PC-9 (cell line): ENCODE data around the gene OPTN. TPM values are rescaled to one million over a fixed set of nuclear protein-coding genes. Genes with fewer than 3 reads are reported as not detected.

Experiments used
- BruUV-seq: library from RNA; stranded (reverse); fragments of 400-500 nt; replicated peaks from 2 replicates; lab custom pipeline; 2021; lab: Mats Ljungman, UMichigan
- CTCF ChIA-PET: fragments of 300-600 bp; sonication (Branson Sonifier 250); formaldehyde crosslinking; loops from one replicate; lab custom pipeline; 2022; ENCODE audit warnings: antibody characterized with exemption; lab: Charles Lee
- POLR2A ChIA-PET: fragments of 300-600 bp; sonication (Branson Sonifier 250); formaldehyde crosslinking; loops from one replicate; lab custom pipeline; 2022; ENCODE audit warnings: antibody characterized with exemption; ENCODE audit not compliant: unreplicated experiment; lab: Charles Lee
- DNase-seq, 2 experiments: peaks; one replicate each; pipeline versions ENCODE4 v3.0.0 to v3.0.0-alpha.2; 2015 to 2022; ENCODE audit warnings: mixed read lengths in 1 of 2
- H2AFZ ChIP-seq: fragments of 200-600 bp; sonication (generic); 2 replicates; pipeline ENCODE4 v1.8.1; 2017; ENCODE audit warnings: antibody characterized with exemption
- H3F3A ChIP-seq: fragments of 200-600 bp; sonication (generic); 2 replicates; pipeline ENCODE4 v1.8.1; 2017; ENCODE audit warnings: antibody characterized with exemption, mild to moderate bottlenecking, low read depth; ENCODE audit not compliant: insufficient read depth
- H3K27ac ChIP-seq: fragments of 200-600 bp; sonication (generic); 2 replicates; pipeline ENCODE4 v1.6.1; 2016; ENCODE audit warnings: mixed run types
- H3K27me3 ChIP-seq: fragments of 200-600 bp; sonication (generic); 2 replicates; pipeline ENCODE4 v1.6.1; 2016; ENCODE audit warnings: low read depth, mixed run types; ENCODE audit not compliant: insufficient read depth
- H3K36me3 ChIP-seq: fragments of 200-600 bp; sonication (generic); 2 replicates; pipeline ENCODE4 v1.6.1; 2016; ENCODE audit warnings: low read depth, mixed run types
- H3K4me1 ChIP-seq: fragments of 200-600 bp; sonication (generic); replicated peaks from 2 replicates; pipeline ENCODE4 v1.6.1; 2016; ENCODE audit warnings: mixed run types; ENCODE audit not compliant: insufficient read depth
- H3K4me2 ChIP-seq: fragments of 200-600 bp; sonication (generic); 2 replicates; pipeline ENCODE4 v1.6.1; 2017; ENCODE audit warnings: mixed run types
- H3K4me3 ChIP-seq: fragments of 200-600 bp; sonication (generic); 2 replicates; pipeline ENCODE4 v1.6.1; 2016; ENCODE audit warnings: mixed run types
- H3K79me2 ChIP-seq: fragments of 200-600 bp; sonication (generic); 2 replicates; pipeline ENCODE4 v1.6.1; 2017; ENCODE audit warnings: low read depth, mixed run types
- H3K9me2 ChIP-seq: fragments of 200-600 bp; sonication (generic); 2 replicates; pipeline ENCODE4 v1.8.1; 2017; ENCODE audit warnings: mild to moderate bottlenecking; ENCODE audit not compliant: insufficient read depth
- H3K9me3 ChIP-seq: fragments of 200-600 bp; sonication (generic); 2 replicates; pipeline ENCODE4 v1.8.1; 2016; ENCODE audit warnings: low read depth; ENCODE audit not compliant: insufficient read depth
- H4K20me1 ChIP-seq: fragments of 200-600 bp; sonication (generic); 2 replicates; pipeline ENCODE4 v1.8.1; 2017; ENCODE audit not compliant: insufficient read depth
- EZH2 ChIP-seq: fragments of 200-600 bp; sonication (generic); IDR thresholded peaks from 2 replicates; pipeline ENCODE4 v1.8.0; 2017; ENCODE audit warnings: antibody characterized with exemption, low read depth
- intact Hi-C: fragments of 100-400 bp; cut with micrococcal nuclease; formaldehyde crosslinking; loops from one replicate; pipeline ENCODE4 v1.10.0; 2022; ENCODE audit not compliant: unreplicated experiment
- total RNA-seq: library from RNA; stranded (reverse); gene quantifications from 2 replicates; pipeline ENCODE4 v1.2.3, GENCODE V29; 2021
- TF ChIP-seq, protein P1 (sequence below): fragments of 200-600 bp; sonication (generic); conservative IDR thresholded peaks from 2 replicates; pipeline ENCODE4 v1.6.1; 2017; ENCODE audit warnings: mixed run types, antibody characterized with exemption, mild to moderate bottlenecking, moderate library complexity

The OPTN gene
- total RNA-seq, 1 experiment from 2014 or later: 26.6 TPM

- Histone ChIP-seq H4K20me1 (no peaks in the 10 kb centered on the region), H3F3A (peaks cover 17% of the 10 kb centered on the region; the same call in 1 of the 2 replicates), H3K27ac (no peak overlapping the region), H3K36me3 (no peaks in the 10 kb centered on the region), H3K4me2 (peak overlapping the region; percentile 52), H3K4me1 (peaks cover 13% of the 10 kb centered on the region), H3K4me3 (no peak overlapping the region), H3K27me3 (no peaks in the 10 kb centered on the region), H2AFZ (no peak overlapping the region), H3K79me2 (no peaks in the 10 kb centered on the region), H3K9me3 (peaks cover 3% of the 10 kb centered on the region), H3K9me2 (no peaks in the 10 kb centered on the region)
- DNase-seq: peak in 1 of 2 experiments; percentile 77
- CTCF ChIA-PET: no interaction called here
- intact Hi-C loops: no loop called here
- no peak for TF ChIP-seq EZH2
- TF ChIP-seq, protein P1, sequence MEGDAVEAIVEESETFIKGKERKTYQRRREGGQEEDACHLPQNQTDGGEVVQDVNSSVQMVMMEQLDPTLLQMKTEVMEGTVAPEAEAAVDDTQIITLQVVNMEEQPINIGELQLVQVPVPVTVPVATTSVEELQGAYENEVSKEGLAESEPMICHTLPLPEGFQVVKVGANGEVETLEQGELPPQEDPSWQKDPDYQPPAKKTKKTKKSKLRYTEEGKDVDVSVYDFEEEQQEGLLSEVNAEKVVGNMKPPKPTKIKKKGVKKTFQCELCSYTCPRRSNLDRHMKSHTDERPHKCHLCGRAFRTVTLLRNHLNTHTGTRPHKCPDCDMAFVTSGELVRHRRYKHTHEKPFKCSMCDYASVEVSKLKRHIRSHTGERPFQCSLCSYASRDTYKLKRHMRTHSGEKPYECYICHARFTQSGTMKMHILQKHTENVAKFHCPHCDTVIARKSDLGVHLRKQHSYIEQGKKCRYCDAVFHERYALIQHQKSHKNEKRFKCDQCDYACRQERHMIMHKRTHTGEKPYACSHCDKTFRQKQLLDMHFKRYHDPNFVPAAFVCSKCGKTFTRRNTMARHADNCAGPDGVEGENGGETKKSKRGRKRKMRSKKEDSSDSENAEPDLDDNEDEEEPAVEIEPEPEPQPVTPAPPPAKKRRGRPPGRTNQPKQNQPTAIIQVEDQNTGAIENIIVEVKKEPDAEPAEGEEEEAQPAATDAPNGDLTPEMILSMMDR: no peak
- BruUV-seq: no TSS peak
- POLR2A ChIA-PET: no interaction called here
Observed at GRCh38 chr10:13087986-13088618, 11.9 kb upstream of the OPTN start.

GRCh38 chr10:13089345-13089744 lies 10.6 kb upstream of the OPTN start:
- CTCF ChIA-PET: no interaction called here

DNA sequence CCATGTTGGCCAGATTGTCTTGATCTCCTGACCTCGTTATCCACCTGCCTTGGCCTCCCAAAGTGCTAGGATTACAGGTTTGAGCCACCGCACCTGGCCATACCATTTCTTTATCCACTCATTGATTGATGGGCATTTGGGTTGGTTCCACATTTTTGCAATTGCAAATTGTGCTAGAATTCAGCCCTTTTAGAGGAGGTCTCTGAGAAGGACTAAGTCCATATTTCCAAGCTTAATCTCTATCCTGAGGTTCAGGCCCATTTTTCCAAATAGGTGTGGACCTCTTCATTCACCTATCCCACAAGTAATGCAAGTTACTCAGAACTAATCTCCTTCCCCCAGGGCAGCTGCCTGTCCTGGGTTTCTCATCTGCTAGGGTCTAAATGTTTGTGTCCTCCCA lies 9.7 kb upstream of the OPTN start:
- Histone ChIP-seq H3K36me3 (no peaks in the 10 kb centered on the region), H3K4me2 (no peak overlapping the region), H3K4me1 (peaks cover 13% of the 10 kb centered on the region), H3K79me2 (no peaks in the 10 kb centered on the region), H3K9me2 (no peaks in the 10 kb centered on the region), H3F3A (peaks cover 17% of the 10 kb centered on the region; the same call in 1 of the 2 replicates), H3K27ac (no peak overlapping the region), H2AFZ (no peak overlapping the region), H3K9me3 (no peaks in the 10 kb centered on the region), H4K20me1 (no peaks in the 10 kb centered on the region), H3K27me3 (no peaks in the 10 kb centered on the region), H3K4me3 (no peak overlapping the region)
- CTCF ChIA-PET: no interaction called here
- POLR2A ChIA-PET: no interaction called here
- intact Hi-C loops: no loop called here
- no TSS peak for BruUV-seq
- no peak for DNase-seq
- TF ChIP-seq, protein P1: no peak
- TF ChIP-seq EZH2: no peak

More at GRCh38 chr10:13089345-13089744, 10.6 kb upstream of the OPTN start:
- Histone ChIP-seq H3K4me2 (no peak overlapping the region), H3F3A (peaks cover 17% of the 10 kb centered on the region; the same call in 1 of the 2 replicates), H3K9me3 (peaks cover 3% of the 10 kb centered on the region; the same call in 1 of the 2 replicates), H3K9me2 (no peaks in the 10 kb centered on the region), H3K27me3 (no peaks in the 10 kb centered on the region), H3K4me1 (peaks cover 13% of the 10 kb centered on the region), H3K4me3 (no peak overlapping the region), H3K79me2 (no peaks in the 10 kb centered on the region), H4K20me1 (no peaks in the 10 kb centered on the region), H3K27ac (no peak overlapping the region), H2AFZ (no peak overlapping the region), H3K36me3 (no peaks in the 10 kb centered on the region)
- BruUV-seq: no TSS peak
- no peak for DNase-seq
- POLR2A ChIA-PET: no interaction called here
- no peak for TF ChIP-seq EZH2
- TF ChIP-seq, protein P1: no peak
- intact Hi-C loops: no loop called here
